GM11168 (cell line): ENCODE data around the gene ASPSCR1.
"Not testable (repeated sequence)": the region's sequence is repeated elsewhere in the genome, so short reads cannot be mapped to it uniquely, and the experiment has no call there.

Experiments used
- in situ Hi-C: fragments of 300-500 bp; cut with MboI; formaldehyde crosslinking; loops from one replicate; pipeline ENCODE4 v1.12.0; 2022; ENCODE audit warnings: low sequenced_read_pairs; ENCODE audit not compliant: unreplicated experiment

ASPSCR1 gene

DNA sequence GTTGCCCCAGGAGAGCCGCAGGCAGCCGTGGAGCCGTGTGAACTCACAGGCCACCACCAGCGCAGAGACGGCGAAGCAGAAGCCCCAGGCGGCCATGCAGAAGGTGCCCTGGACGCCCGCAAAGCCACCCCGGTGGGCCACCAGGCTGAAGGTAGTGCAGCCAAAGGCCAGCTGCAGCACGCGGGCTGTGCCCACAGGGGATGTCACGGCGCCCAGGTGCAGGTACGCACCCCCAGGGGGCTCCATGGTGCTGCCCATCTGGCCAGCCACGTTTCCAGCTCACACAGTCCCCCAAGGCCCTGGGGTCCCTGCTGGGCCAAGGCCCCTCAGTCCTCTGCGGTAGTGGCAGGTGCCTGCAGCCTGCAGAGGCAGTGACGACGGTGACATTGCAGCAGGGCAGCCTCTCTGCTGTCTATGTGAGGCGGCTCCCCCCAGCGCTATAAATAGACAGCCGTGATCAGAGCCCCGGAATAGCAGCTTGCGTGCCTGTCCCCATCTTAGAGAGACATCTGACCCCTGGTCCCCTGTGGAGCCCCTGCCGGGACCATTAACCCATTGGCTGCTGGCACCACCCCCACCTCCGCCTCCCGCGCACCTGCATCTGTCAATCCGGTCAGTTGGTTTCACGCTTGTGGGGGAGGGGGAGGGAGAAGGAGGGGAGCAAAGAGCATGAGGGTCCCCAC, 35.8 kb upstream of the ASPSCR1 start:
- in situ Hi-C loops = no loop called here

DNA sequence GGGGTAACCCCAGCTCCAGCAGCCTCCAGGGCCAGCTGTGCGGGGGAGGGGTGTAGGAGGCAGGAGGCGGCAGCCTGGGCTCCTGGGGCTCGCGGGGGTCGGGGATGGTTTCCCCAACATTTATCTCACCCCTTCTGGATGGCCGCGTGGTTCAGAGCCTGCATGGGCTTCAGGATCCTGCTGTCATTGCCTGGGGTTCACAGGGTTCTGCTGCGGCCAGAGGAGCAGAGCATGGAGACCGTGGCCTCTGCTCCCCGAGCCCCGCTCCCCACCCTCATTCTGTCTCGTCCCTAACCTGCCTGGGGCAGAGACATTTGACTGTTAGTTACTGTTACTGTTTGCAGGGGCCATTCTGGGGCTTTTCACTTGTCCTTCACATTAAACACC, 35.3 kb upstream of the ASPSCR1 start:
- in situ Hi-C loops = no loop called here

DNA sequence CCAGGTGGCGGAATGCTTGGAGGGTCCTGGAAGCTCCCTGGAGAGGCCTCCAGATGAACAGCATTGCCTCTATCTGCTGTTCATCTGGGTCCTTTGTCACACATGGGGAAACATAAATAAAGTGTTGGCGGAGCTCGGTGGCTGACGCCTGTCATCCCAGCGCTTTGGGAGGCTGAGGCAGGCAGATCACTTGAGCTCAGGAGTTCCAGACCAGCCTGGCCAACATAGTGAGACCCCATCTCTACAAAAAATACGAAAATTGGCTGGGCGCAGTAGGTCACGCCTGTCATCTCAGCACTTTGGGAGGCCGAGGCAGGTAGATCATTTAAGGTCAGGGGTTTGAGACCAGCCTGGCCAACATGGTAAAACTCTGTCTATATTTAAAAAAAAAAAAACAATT, 32.6 kb upstream of the ASPSCR1 start:
- in situ Hi-C loops = no loop called here

DNA sequence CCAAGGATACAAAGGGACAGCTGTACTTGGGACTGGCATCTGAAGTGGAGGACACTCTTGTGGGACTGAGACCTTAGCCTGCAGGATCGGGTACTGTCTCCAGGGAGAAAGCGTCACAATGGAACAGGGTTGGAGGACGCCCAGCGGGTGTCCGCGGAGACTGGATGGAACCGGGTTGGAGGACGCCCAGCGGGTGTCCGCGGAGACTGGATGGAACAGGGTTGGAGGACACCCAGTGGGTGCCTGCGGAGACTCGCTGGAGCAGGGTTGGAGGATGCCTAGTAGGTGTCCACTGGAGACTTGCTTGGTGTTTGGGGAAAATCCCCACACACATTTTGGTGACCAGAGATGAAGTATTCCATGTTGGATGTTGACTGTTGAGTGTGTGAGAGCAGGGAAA, 30.2 kb upstream of the ASPSCR1 start, which contains the start of gene MYADML2:
MYADML2 (minus strand) TSS at position 45 of the 400 bp plus-strand sequence. CDS start 5,492 bp downstream, outside the sequence.
- in situ Hi-C loops = no loop called here

DNA sequence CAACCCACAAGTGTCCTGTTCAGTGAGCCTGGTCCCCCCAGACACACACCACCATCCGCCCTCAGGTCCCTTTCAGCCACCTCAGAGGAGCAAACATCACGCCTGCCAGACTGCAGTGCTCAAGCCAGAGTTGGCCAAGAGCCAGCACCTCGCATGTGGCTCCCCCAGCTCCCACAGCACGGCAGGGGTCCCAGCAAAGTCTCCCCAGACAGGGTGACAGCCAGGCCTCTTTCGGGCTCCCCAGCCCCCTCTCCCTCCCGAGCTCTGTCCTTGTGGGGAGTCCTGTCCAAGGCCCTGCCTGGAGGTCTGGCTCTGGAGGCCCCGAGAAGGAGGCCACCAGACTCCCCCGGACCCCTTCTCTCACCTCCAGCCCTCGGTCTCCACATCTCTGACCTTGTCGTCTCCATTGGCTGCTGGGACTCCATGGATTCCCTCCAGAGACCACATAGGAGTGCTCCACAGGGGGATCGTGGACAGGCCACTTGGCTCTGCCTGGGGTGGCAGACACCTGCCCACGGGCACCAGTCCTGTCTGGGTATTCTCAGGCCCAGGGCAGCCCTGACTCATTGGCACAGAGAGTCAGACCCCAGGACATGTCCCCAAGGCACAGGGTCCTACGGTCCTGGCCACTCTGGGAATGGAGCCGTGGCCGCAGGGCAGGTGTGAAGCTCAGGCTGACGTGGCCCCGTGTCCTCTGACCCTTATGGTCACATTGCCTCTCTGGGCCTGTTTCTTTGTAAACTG, 28.6 kb upstream of the ASPSCR1 start:
- in situ Hi-C loops = no loop called here

DNA sequence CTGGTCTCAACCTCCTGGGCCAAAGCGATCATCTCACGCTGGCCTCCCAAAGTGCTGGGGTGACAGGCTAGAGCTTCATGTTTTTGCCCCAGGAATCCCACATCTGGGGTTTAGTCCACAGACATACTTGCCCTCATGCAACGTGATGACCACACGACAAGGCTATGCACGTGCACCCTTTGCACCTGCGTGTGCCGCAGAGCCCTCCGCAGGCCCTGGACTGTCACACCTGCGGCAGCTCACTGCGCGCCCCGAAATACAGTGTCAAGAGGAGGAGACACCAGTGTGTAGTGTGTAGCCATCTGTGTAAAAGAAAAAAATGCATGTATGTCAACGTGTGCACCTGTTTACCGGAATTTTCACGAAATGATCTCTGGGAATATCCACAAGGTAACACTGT, 26.9 kb upstream of the ASPSCR1 start:
- in situ Hi-C loops = no loop called here

DNA sequence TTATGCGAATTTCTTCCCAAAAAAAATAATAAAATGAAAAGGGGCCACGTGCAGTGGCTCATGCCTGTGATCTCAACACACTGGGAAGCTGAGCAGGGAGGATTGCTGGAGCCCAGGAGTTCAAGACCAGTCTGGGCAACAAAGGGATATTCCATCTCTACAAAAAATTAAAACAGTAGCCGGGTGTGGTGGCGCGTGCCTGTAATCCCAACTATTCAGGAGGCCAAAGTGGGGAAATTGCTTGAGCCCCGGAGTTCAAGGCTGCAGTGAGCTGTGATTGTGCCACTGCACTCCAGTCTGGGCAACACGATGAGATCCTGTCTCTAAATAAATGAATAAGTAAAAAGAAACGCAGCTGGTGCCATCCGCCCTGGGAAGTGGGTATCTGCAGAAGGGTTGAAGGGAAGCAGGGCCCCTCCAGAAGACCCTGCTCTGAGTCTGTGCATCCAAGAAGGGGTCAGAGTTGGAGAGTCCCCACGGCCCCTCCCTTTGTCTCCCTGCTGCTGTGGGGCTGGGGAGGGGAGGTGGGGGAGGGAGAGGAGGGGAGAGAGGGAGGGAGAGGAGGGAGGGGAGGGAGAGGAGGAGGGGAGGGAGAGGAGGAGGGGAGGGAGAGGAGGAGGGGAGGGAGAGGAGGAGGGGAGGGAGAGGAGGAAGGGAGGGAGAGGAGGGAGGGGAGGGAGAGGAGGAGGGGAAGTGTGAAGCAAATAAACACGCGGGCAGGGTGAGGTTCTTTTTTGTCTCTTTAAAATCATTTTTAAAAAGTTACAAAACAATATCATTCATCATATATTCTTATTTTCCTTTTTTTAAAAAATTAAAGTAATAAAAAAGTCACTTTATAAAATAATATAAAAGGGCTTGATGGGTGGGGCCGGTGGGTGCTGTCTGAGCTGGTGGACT, 25.4 kb upstream of the ASPSCR1 start:
- in situ Hi-C loops = no loop called here

DNA sequence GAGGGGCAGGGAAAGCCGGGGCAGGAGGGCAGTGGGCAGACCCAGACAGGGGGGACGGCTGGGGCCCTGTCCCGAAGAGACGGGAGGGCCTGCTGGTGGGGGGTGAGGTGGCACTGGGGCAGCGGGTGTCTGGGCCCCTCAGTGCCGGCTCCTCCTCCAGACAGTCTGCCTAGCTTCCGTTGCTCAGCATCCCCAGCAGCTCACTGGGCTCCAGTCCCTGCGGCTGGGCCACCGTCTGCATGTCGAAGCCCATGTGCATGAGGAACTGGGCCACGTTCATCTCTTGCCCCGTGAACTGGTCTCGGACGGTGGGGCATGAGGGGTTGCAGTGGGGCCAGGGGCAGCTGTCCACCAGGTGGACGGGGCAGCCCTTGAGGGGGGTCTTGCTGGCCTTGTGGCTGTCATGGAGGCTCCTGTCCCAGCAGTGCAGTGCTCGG, 24.6 kb upstream of the ASPSCR1 start:
- in situ Hi-C loops = no loop called here

DNA sequence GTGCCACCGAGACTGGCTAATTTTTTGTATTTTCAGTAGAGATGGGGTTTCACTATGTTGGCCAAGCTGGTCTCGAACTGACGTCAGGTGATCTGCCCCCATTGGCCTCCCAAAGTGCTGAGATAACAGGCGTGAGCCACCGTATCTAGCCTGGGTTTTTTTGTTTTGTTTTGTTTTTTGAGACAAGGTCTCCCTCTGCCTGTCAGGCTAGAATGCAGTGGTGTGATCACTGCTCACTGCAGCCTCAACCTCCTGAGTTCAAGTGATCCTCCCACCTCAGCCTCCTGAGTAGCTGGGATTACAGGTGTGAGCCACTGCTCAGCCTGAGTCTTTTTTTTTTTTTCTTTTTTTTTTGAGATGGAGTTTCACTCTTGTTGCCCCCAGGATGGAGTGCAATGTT, 24.0 kb upstream of the ASPSCR1 start:
- in situ Hi-C loops = not testable (repeated sequence)

DNA sequence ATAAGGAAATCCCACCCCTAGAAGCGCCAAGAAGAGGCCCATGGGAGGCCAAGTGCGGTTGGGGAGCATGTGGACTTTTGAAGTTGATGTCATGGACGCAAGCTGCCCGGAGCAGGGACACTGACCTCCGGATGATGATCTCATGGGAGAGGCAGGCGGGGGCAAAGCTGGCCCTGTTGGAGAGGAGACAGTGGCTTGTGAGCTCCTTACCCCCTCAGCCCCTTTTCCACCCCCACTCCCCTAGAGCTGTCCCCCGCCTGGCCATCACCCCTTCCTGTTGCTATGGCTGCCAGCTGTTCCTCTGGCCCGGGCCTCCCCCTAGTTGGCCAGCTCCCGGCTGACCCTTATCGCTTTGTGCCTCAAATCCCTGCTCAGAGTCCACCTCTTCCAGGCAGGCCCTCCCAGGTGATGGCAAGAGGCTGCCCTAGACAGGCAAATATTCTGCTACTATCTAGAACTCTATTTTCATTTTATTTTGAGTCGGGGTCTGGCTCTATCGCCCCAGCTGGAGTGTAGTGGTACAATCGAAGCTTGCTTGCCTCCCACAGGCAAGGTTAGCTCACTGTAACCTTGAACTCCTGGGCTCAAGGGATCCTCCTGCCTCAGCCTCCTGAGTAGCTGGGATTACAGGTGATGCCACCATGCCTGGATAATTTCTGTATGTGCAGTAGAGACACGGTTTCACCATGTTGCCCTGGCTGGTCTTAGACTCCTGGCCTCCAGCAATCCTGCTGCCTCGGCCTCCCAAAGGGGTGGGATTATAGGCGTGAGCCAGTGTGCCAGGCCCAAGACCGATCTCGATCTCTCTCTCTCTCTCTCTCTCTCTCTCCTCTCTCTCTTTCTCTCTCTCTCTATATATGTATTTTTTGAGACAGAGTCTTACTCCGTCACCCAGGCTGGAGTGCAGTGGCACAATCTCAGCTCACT, 23.0 kb upstream of the ASPSCR1 start:
- in situ Hi-C loops = no loop called here

DNA sequence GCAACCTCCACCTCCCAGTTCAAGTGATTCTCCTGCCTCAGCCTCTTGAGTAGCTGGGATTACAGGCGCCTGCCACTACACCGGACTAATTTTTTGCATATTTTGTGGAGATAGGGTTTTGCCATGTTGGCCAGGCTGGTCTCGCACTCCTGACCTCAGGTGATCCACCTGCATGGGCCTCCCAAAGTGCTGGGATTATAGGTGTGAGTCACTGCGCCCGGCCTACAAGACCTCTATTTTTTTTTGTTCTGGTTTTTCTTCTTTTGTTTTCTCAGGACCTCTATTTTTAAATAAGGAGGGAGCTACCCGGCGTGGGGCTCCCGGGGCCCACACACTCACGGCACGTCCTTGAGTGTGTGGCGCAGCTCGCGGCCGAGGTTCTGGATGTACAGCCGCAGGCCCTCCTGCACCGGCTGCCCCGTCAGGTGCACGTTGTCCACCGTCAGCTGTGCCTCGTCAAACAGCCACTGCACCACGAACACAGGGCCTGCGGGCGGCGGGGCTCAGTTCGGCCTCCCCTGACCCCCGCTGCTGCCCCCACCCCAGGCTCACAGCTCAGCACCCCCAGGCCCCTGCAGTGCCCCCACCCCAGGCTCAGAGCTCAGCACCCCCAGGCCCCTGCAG, 22.3 kb upstream of the ASPSCR1 start:
- in situ Hi-C loops = no loop called here

DNA sequence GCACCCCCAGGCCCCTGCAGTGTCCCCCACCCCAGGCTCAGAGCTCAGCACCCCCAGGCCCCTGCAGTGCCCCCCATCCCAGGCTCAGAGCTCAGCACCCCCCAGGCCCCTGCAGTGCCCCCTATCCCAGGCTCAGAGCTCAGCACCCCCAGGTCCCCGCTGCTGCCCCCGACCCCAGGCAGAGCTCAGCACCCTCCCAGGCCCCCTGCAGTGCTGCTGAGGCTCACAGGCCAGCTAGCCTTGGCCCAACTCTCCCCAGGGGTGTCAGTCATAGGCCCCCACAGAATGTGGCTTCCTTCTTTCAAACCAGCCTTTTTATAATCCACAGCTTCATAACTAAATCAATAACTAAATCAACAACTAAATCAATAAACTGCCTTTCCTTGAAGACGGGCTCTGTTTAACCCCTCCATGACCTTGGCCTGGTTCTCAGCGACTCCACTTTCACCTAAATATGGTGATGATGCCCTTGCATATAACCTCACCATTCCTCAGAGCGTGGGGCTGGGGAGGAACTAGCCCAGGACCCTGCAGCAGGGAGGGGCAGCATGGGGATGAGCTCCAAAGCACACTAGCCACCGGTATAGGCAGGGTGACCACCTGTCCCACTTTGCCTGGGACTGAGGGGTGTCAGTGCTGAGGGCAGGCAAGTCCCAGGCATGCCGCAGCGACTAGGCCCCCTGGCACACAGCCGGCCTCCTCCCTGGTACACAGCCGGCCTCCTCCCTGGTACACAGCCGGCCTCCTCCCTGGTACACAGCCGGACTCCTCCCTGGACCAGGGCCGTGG, 21.5 kb upstream of the ASPSCR1 start:
- in situ Hi-C loops = no loop called here

DNA sequence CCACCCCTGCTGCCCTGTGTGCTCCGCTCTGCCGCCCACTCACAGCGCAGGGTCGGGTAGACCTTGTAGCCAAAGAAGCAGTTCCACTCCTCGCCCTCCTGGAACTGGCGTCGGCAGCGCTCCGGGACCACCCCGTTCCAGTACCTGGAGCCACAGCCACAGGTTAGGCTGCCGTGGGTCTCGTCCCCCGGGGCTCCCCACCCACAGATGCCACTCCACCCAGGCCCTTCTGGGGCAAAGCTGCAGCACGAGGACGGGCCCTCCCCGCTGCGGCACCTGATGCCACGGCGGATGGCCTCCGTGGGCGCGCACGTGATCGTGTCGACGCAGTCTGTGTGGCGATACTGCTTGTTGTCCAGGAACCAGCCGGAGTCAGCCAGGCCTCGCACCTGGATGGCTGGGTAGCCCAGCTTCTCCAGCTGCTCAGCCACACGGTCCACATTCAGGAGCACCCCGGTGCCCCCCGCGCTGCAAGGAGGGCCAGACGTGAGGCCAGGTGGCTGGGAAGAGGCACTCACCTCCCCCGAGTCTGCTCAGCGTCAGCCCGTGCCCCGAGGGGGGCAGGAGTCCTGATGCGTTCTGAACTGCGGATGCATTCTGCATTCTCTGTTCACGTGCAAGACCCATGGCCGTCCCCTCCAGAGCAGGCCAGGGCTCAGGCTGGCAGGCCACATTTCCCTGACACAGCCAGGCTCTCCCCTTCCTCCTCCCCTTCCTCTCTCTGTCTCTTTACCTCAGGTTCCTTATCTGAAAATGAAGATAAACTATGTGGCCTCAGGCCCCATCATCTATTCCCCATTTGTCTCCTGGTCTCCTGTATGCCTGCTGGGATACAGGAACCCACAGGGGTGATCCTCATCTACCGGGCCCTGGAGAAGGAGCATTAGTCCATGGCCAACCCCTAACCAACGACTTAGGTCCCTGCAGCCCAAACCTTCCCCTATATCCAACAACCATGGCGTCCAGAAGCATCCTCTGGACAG, 20.5 kb upstream of the ASPSCR1 start:
- in situ Hi-C loops = no loop called here

DNA sequence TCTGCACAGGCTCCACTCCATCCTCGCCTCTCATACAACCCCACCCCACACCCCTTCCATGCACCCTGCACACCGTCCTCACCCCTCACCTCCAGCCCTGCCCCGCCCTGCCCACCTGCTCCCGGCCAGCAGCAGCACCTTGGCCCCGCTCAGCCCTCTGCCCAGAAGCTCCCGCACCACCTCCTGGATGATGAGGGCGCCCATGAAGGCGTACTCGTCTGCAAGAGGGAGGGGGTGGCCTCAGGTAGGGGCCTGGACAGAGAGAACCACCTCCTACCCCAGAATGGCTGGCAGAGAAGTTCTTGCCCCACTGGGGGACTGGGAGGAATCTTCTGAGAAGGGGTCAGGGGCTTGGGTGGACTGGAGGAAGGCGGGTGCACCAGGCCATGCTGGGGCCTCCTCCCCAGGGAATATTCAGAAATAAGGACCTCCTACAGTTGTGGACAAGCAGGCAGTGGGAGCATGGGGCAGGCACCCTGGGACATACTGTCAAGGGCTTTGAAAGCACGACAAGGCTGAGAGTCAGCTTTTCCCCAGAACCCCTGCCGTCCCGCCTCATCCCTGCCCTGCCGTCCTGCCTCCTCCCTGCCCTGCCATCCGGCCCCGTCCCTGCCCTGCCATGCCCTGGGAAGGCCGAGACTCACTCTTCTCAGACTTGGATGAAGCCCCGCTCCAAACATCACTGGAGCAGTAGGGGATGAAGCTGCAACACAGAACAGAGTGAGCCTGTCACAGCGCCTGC, 19.6 kb upstream of the ASPSCR1 start:
- in situ Hi-C loops = no loop called here

DNA sequence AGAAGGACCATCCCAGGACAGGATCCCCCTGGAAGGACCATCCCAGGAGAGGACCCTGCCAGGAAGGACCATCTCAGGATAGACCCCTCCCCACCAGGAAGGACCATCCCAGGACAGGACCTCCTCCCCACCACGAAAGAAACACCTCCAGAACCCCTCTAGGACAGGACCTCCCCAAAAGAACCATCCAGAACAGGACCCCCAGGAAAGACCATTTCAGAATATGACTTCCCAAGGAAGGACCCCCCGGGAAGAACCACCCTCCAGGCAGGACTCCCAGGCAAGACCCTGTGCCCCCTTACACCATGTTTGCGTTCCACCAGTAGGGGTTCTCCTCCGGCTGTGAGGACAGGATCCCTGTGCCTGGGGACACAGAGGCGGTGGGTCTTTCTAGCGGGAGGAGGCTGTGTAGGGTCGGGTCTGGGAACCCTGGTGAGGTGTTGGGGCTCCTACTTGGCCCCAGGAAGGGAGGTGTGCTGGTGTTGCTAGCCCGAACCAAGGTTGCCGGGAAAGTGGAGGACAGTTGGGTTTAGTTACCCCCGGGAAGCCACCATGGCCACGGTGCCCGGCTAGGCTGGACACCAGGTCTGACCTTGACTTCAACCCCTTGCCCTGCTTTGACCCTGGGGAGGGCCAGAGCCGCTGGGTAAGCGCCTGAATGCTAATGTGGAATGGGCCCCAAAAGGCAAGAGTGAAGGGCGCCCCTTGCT, 18.6 kb upstream of the ASPSCR1 start:
- in situ Hi-C loops = no loop called here
